HG02981 (cell line): ENCODE measurements around the gene LIX1L.

Experiments used
- ATAC-seq: cut with Tn5 transposase; IDR thresholded peaks from one replicate; pipeline ENCODE4 v1.9.1; 2021; ENCODE audit warnings: mild to moderate bottlenecking, moderate library complexity; ENCODE audit not compliant: unreplicated experiment

Gene LIX1L

GRCh38 chr1:145985502-145986439 lies 28.0 kb upstream of the LIX1L start:
- no peak for ATAC-seq

- ATAC-seq: no peak
Observed at GRCh38 chr1:145985129-145985501, 27.3 kb upstream of the LIX1L start.

GRCh38 chr1:145983960-145984830 lies 26.4 kb upstream of the LIX1L start:
- ATAC-seq: no peak

- no peak for ATAC-seq
Observed at GRCh38 chr1:145983206-145983675, 25.4 kb upstream of the LIX1L start.

- ATAC-seq: no peak
Observed at GRCh38 chr1:145982010-145982723, 24.4 kb upstream of the LIX1L start.

GRCh38 chr1:145980457-145980994 lies 22.7 kb upstream of the LIX1L start:
- no peak for ATAC-seq

- ATAC-seq: peak; percentile 16
Observed at GRCh38 chr1:145979746-145980456, 22.1 kb upstream of the LIX1L start.

- ATAC-seq: peak; percentile 91
Observed at GRCh38 chr1:145978854-145979745, 21.3 kb upstream of the LIX1L start.

GRCh38 chr1:145978471-145978853 lies 20.6 kb upstream of the LIX1L start:
- ATAC-seq: no peak

- ATAC-seq: no peak
Observed at GRCh38 chr1:145977486-145978470, 20.0 kb upstream of the LIX1L start.

- no peak for ATAC-seq
Observed at GRCh38 chr1:145977016-145977415, 19.2 kb upstream of the LIX1L start.

GRCh38 chr1:145975216-145975615 lies 17.4 kb upstream of the LIX1L start:
- ATAC-seq: no peak

- no peak for ATAC-seq
Observed at GRCh38 chr1:145974721-145975120, 16.9 kb upstream of the LIX1L start.

- ATAC-seq: no peak
Observed at GRCh38 chr1:145972580-145972979, 14.8 kb upstream of the LIX1L start.

GRCh38 chr1:145967288-145967687 lies 9.5 kb upstream of the LIX1L start:
- no peak for ATAC-seq

GRCh38 chr1:145965119-145965744 lies 7.4 kb upstream of the LIX1L start:
- no peak for ATAC-seq

GRCh38 chr1:145964328-145965118 lies 6.7 kb upstream of the LIX1L start, which contains the start of the genes ANKRD34A and POLR3GL:
ANKRD34A (minus strand) TSS chr1:145964575; CDS start chr1:145961759, 2,816 bp downstream.
POLR3GL (plus strand) TSS chr1:145964690; CDS start chr1:145974866, 10,176 bp downstream.
- ATAC-seq: peak; percentile 85
